PC-3 (cell line): ENCODE results near the gene C15orf62.

ENCODE experiments used
- EZH2 ChIP-seq: fragments of 300-600 bp; sonication (generic); IDR thresholded peaks from one replicate; pipeline ENCODE4 v1.6.1; 2017; ENCODE audit warnings: antibody characterized with exemption, mild to moderate bottlenecking, low read length; ENCODE audit not compliant: unreplicated experiment
- EZH2phosphoT487 ChIP-seq: fragments of 300-600 bp; sonication (generic); IDR thresholded peaks from 2 replicates; pipeline ENCODE4 v1.6.1; 2018; ENCODE audit warnings: mild to moderate bottlenecking, antibody characterized with exemption, low read length, borderline replicate concordance
- TF ChIP-seq, protein P1 (sequence below): fragments of 300-600 bp; sonication (generic); conservative IDR thresholded peaks from 2 replicates; pipeline ENCODE4 v1.5.1; 2017; ENCODE audit warnings: antibody characterized with exemption, low read depth, mild to moderate bottlenecking, low read length

DNA sequence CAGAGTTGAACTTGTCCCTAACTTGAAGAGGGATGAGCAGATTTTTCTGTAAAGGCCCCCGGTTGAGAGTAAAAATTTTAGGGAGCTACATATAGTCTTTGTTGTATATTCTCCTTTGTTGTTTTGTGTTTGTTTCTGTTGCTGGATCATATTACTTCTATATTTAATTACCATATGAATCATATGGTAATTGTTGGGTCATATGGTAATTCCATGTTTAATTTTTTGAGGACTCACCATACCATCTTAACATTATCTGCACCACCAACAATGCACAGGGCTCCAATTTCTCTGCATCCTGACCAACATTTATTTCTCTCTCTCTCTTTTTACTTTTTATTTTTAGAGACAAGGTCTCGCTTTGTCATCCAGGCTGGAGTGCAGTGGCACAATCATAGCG is 29.7 kb downstream of the C15orf62 start:
- TF ChIP-seq, protein P1, sequence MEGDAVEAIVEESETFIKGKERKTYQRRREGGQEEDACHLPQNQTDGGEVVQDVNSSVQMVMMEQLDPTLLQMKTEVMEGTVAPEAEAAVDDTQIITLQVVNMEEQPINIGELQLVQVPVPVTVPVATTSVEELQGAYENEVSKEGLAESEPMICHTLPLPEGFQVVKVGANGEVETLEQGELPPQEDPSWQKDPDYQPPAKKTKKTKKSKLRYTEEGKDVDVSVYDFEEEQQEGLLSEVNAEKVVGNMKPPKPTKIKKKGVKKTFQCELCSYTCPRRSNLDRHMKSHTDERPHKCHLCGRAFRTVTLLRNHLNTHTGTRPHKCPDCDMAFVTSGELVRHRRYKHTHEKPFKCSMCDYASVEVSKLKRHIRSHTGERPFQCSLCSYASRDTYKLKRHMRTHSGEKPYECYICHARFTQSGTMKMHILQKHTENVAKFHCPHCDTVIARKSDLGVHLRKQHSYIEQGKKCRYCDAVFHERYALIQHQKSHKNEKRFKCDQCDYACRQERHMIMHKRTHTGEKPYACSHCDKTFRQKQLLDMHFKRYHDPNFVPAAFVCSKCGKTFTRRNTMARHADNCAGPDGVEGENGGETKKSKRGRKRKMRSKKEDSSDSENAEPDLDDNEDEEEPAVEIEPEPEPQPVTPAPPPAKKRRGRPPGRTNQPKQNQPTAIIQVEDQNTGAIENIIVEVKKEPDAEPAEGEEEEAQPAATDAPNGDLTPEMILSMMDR, result no peak
- no peak for TF ChIP-seq EZH2phosphoT487
- TF ChIP-seq EZH2, result no peak
